Stimulated activated CD8-positive, alpha-beta memory T cell treated with anti-CD3 and anti-CD28 coated beads, Interleukin-7, amount 100 ng/mL, for 24 hours (primary cell): Measurements from ENCODE around the gene CD9.
"Not testable (repeated sequence)": the region's sequence is repeated elsewhere in the genome, so short reads cannot be mapped to it uniquely, and the experiment has no call there.

ENCODE experiments used
- DNase-seq: peaks from one replicate; pipeline ENCODE4 v3.0.0-alpha.2; 2020; ENCODE audit warnings: low read depth

CD9 gene

GRCh38 chr12:6199531-6200255 lies 507 bp upstream of the CD9 start:
- no peak for DNase-seq

GRCh38 chr12:6201213-6201608 lies 1.0 kb downstream of the CD9 start:
- no peak for DNase-seq

- no peak for DNase-seq
Measured at GRCh38 chr12:6201826-6202225, 1.6 kb downstream of the CD9 start.

GRCh38 chr12:6202304-6202703 lies 2.1 kb downstream of the CD9 start:
- DNase-seq = no peak

- no peak for DNase-seq
Measured at GRCh38 chr12:6202846-6203245, 2.6 kb downstream of the CD9 start.

- no peak for DNase-seq
Measured at GRCh38 chr12:6203601-6204000, 3.4 kb downstream of the CD9 start.

- no peak for DNase-seq
Measured at GRCh38 chr12:6204533-6205143, 4.4 kb downstream of the CD9 start.

GRCh38 chr12:6205144-6205539 lies 4.9 kb downstream of the CD9 start:
- DNase-seq = no peak

GRCh38 chr12:6205761-6206160 lies 5.6 kb downstream of the CD9 start:
- DNase-seq = no peak

- no peak for DNase-seq
Measured at GRCh38 chr12:6206327-6206726, 6.1 kb downstream of the CD9 start.

- no peak for DNase-seq
Measured at GRCh38 chr12:6207259-6207925, 7.2 kb downstream of the CD9 start.

GRCh38 chr12:6208130-6208529 lies 7.9 kb downstream of the CD9 start:
- no peak for DNase-seq

GRCh38 chr12:6209428-6209827 lies 9.2 kb downstream of the CD9 start:
- DNase-seq = not testable (repeated sequence)

- no peak for DNase-seq
Measured at GRCh38 chr12:6211421-6211869, 11.2 kb downstream of the CD9 start.

- no peak for DNase-seq
Measured at GRCh38 chr12:6212086-6212485, 11.9 kb downstream of the CD9 start.

- DNase-seq = no peak
Measured at GRCh38 chr12:6213969-6214368, 13.8 kb downstream of the CD9 start.

GRCh38 chr12:6214633-6215032 lies 14.4 kb downstream of the CD9 start:
- DNase-seq = no peak

GRCh38 chr12:6215120-6215807 lies 15.1 kb downstream of the CD9 start:
- no peak for DNase-seq

- no peak for DNase-seq
Measured at GRCh38 chr12:6215932-6216494, 15.8 kb downstream of the CD9 start.

GRCh38 chr12:6216581-6216980 lies 16.4 kb downstream of the CD9 start:
- DNase-seq = no peak

GRCh38 chr12:6218347-6218925 lies 18.2 kb downstream of the CD9 start:
- DNase-seq = no peak

- DNase-seq = no peak
Measured at GRCh38 chr12:6219980-6220379, 19.8 kb downstream of the CD9 start.
